ENCODE measurements around the gene UVRAG. TPM values are rescaled to one million over a fixed set of nuclear protein-coding genes. Genes with fewer than 3 reads are reported as not detected.

Gene UVRAG
- total RNA-seq, 1 experiment from 2014 or later = 31.3 TPM

DNA sequence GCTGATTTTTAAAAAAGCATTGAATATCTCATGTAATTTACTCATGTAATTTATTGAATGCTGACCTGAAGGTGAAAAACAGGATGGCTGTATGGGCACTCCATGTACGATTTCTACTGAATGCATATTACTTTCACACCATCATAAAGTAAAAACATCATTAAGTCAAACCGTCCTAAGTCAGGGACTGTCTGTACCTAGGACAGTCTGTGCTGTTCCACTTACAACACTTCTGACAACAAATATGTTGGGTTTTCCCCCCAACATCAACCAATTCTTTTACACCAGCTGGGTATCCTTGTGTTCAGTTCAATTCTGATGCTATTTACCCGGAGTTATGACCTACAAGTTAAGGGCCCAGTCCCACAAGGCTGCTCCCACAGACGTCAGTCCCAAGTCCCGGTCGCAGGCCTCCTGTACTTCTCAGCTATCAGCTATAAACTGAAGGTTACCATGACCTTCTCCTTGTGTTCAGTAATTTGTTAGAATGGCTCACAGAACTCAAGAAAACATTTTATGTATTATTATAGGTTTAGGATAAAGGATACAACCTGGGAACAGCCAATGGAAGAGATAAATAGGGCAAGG, 17.0 kb downstream of the UVRAG start:
- Histone ChIP-seq H3K4me3 (ENCODE audit: low read depth, low read length) (no peak overlapping the region), H3K9me3 (no peaks in the 10 kb centered on the region), H3K36me3 (ENCODE audit: control insufficient read depth, insufficient read depth, low read length) (no peaks in the 10 kb centered on the region; the same call in 1 of the 2 replicates), H3K4me1 (no peaks in the 10 kb centered on the region), H3K27me3 (replicated peaks; ENCODE audit: control insufficient read depth, insufficient read depth, low read length) (no peaks in the 10 kb centered on the region)
- no peak for DNase-seq
- no peak overlapping the region for H3K27ac Mint-ChIP-seq (ENCODE audit: unreplicated experiment)
- no peak overlapping the region for H3K4me3 Mint-ChIP-seq (ENCODE audit: unreplicated experiment)
- H3K9me3 Mint-ChIP-seq (ENCODE audit: unreplicated experiment) = no peaks in the 10 kb centered on the region
- ChIA-PET CTCF (interaction anchor here (0.6 kb wide), 1 partner anchor 26 kb away, joined by 5 read pairs; no protein-coding TSS in a partner anchor), POLR2A (interaction anchor here (0.6 kb wide), 1 partner anchor 398 kb away, joined by 3 read pairs; no protein-coding TSS in a partner anchor)
- BruUV-seq (replicated peaks) = no TSS peak
- TF ChIP-seq, protein P1, sequence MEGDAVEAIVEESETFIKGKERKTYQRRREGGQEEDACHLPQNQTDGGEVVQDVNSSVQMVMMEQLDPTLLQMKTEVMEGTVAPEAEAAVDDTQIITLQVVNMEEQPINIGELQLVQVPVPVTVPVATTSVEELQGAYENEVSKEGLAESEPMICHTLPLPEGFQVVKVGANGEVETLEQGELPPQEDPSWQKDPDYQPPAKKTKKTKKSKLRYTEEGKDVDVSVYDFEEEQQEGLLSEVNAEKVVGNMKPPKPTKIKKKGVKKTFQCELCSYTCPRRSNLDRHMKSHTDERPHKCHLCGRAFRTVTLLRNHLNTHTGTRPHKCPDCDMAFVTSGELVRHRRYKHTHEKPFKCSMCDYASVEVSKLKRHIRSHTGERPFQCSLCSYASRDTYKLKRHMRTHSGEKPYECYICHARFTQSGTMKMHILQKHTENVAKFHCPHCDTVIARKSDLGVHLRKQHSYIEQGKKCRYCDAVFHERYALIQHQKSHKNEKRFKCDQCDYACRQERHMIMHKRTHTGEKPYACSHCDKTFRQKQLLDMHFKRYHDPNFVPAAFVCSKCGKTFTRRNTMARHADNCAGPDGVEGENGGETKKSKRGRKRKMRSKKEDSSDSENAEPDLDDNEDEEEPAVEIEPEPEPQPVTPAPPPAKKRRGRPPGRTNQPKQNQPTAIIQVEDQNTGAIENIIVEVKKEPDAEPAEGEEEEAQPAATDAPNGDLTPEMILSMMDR (IDR thresholded peaks at IDR 0.05; ENCODE audit: insufficient read depth in 1 of 2, low read depth in 1 of 2, low read length in 1 of 2, severe bottlenecking in 1 of 2, unreplicated experiment in 1 of 2) = no peak
- peaks cover 2% of the 10 kb centered on the region for H3K4me1 Mint-ChIP-seq (ENCODE audit: low read depth, unreplicated experiment)
- no peaks in the 10 kb centered on the region for H3K27me3 Mint-ChIP-seq (ENCODE audit: insufficient read depth, unreplicated experiment)
- H3K36me3 Mint-ChIP-seq (ENCODE audit: insufficient read depth, unreplicated experiment) = no peaks in the 10 kb centered on the region
- intact Hi-C loops (cut with micrococcal nuclease; ENCODE audit: unreplicated experiment) = no loop called here

GRCh38 chr11:75834728-75835127, 19.7 kb downstream of the UVRAG start:
- intact Hi-C loops (cut with micrococcal nuclease; ENCODE audit: unreplicated experiment) = no loop called here
- Histone ChIP-seq H3K4me1 (peaks cover 2% of the 10 kb centered on the region; the same call in 1 of the 2 replicates), H3K27me3 (replicated peaks; ENCODE audit: control insufficient read depth, insufficient read depth, low read length) (no peaks in the 10 kb centered on the region), H3K9me3 (no peaks in the 10 kb centered on the region), H3K4me3 (ENCODE audit: low read depth, low read length) (no peak overlapping the region), H3K36me3 (ENCODE audit: control insufficient read depth, insufficient read depth, low read length) (no peaks in the 10 kb centered on the region)
- TF ChIP-seq, protein P1 (IDR thresholded peaks at IDR 0.05; ENCODE audit: insufficient read depth in 1 of 2, low read depth in 1 of 2, low read length in 1 of 2, severe bottlenecking in 1 of 2, unreplicated experiment in 1 of 2) = no peak
- no peaks in the 10 kb centered on the region for H3K27me3 Mint-ChIP-seq (ENCODE audit: insufficient read depth, unreplicated experiment)
- no peaks in the 10 kb centered on the region for H3K9me3 Mint-ChIP-seq (ENCODE audit: unreplicated experiment)
- no peak overlapping the region for H3K27ac Mint-ChIP-seq (ENCODE audit: unreplicated experiment)
- ChIA-PET CTCF (no interaction called here), POLR2A (no interaction called here)
- DNase-seq = no peak
- no peaks in the 10 kb centered on the region for H3K36me3 Mint-ChIP-seq (ENCODE audit: insufficient read depth, unreplicated experiment)
- no peak overlapping the region for H3K4me3 Mint-ChIP-seq (ENCODE audit: unreplicated experiment)
- peaks cover 6% of the 10 kb centered on the region for H3K4me1 Mint-ChIP-seq (ENCODE audit: low read depth, unreplicated experiment)
- BruUV-seq (replicated peaks) = no TSS peak

DNA sequence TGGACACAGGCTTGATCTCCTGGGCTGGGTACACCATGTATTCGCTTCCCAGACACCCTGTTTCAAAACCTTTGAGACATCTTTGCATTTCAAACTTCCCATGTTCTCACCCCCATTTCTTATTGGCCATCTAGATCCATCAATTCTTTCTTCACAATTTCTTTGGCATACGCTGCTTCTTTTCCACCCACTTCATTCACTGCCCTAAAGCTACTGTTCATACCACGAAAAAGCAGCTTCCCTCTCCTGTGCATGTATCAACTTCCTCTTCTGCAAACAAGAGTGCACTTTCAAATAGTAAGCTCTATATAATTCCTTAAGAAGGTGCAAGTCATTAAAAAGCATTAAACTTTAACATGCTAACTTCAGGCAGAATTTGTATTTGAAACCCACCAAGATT, 21.4 kb downstream of the UVRAG start:
- intact Hi-C loops (cut with micrococcal nuclease; ENCODE audit: unreplicated experiment) = no loop called here
- no peaks in the 10 kb centered on the region for H3K9me3 ChIP-seq
- DNase-seq = no peak
- Mint-ChIP-seq H3K27me3 (ENCODE audit: insufficient read depth, unreplicated experiment) (no peaks in the 10 kb centered on the region), H3K4me1 (ENCODE audit: low read depth, unreplicated experiment) (peaks cover 19% of the 10 kb centered on the region), H3K9me3 (ENCODE audit: unreplicated experiment) (no peaks in the 10 kb centered on the region), H3K4me3 (ENCODE audit: unreplicated experiment) (no peak overlapping the region), H3K36me3 (ENCODE audit: insufficient read depth, unreplicated experiment) (no peaks in the 10 kb centered on the region), H3K27ac (ENCODE audit: unreplicated experiment) (no peak overlapping the region)
- ChIA-PET CTCF (no interaction called here), POLR2A (no interaction called here)
- BruUV-seq (replicated peaks) = no TSS peak
- H3K36me3 ChIP-seq (ENCODE audit: control insufficient read depth, insufficient read depth, low read length) = no peaks in the 10 kb centered on the region
- H3K27me3 ChIP-seq (replicated peaks; ENCODE audit: control insufficient read depth, insufficient read depth, low read length) = no peaks in the 10 kb centered on the region
- peaks cover 6% of the 10 kb centered on the region; the same call in 1 of the 2 replicates for H3K4me1 ChIP-seq
- TF ChIP-seq, protein P1 (IDR thresholded peaks at IDR 0.05; ENCODE audit: insufficient read depth in 1 of 2, low read depth in 1 of 2, low read length in 1 of 2, severe bottlenecking in 1 of 2, unreplicated experiment in 1 of 2) = no peak
- no peak overlapping the region for H3K4me3 ChIP-seq (ENCODE audit: low read depth, low read length)

Measured in Caco-2 (cell line).